ENCODE results near the gene ANK2. TPM values are rescaled to one million over a fixed set of nuclear protein-coding genes. Genes with fewer than 3 reads are reported as not detected.

ANK2 gene
- total RNA-seq, 1 donor from 2014 or later, result 284 TPM

Small RNA genes lying within 50 kb of the gene (microRNA-seq; reads per million reads assigned to microRNA genes)
- gene MIR1243 (2.9 reads per million), gene MIR8082 (not detected)

Measured in Right ventricle myocardium inferior (tissue), 1 donor.